ENCODE measurements around the gene CHN2.

The CHN2 gene

DNA sequence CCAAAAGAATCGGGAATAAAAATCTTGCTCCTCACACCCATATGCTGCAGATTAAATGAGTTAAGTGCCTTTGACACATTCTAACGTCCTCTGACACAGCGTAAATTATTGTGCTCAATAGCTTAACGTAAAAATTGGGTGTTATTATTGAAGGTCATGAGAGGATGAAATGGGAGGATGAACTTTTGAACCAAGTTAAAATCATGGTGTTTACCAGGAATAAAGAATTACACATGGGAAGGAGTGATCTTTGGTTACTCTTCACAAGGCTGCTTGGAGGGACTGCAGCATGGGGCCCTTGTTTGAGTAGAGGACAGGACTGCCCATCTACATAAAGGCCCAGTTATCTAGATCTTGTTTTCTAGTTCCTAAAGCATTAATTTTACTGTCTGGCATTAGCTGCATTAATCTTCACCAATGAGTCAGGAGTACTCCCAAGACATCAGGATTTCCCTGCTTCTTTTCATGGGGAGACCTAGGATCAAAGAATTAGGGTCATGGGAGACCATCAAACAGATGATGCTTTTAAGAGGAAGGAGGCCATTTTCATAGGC lies 284.2 kb downstream of the CHN2 start:
- TF ChIP-seq, protein P1, sequence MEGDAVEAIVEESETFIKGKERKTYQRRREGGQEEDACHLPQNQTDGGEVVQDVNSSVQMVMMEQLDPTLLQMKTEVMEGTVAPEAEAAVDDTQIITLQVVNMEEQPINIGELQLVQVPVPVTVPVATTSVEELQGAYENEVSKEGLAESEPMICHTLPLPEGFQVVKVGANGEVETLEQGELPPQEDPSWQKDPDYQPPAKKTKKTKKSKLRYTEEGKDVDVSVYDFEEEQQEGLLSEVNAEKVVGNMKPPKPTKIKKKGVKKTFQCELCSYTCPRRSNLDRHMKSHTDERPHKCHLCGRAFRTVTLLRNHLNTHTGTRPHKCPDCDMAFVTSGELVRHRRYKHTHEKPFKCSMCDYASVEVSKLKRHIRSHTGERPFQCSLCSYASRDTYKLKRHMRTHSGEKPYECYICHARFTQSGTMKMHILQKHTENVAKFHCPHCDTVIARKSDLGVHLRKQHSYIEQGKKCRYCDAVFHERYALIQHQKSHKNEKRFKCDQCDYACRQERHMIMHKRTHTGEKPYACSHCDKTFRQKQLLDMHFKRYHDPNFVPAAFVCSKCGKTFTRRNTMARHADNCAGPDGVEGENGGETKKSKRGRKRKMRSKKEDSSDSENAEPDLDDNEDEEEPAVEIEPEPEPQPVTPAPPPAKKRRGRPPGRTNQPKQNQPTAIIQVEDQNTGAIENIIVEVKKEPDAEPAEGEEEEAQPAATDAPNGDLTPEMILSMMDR (IDR thresholded peaks at IDR 0.05): no peak

DNA sequence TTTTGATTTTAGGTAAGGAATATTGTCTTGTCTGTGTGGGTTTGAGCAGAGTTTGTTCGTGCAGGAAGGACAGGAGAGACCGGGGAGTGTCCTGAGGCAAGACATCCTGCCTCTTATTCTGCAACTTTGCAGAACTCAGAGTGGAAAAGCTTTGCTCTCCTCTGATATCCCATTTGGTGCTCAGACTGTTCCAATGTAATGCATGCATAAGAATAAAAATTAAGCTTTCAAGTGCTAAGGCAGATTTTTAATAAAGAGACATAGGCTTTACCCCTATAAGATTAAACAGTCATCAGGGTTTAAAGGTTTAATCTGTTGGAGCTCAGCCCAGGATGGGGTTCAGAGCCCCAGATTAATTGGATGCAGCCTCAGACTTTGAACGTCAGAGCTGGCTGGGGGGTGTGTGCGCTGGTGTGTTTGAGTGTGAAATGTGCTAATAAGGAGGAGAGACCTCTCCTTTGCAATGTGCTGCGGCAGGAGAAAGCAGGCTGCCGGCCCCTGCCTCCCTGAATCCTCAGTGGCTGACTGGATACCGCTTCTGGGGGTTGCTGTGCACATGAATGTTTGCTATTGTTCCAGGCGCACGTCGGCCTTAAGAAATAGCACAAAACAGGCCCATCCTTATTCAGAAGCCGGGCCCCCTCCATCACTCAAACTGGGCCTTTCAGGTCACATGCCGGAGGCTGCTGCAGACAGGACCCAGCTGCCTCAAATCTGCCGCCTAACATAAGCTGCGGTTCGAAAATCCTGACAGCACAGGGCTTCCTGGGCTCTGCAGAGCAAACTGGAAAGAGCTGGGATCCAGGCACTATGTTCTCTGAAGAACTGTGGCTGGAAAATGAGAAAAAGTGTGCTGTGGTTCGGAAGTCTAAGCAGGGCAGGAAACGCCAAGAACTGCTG lies 285.0 kb downstream of the CHN2 start:
- TF ChIP-seq, protein P1 (IDR thresholded peaks at IDR 0.05): no peak

DNA sequence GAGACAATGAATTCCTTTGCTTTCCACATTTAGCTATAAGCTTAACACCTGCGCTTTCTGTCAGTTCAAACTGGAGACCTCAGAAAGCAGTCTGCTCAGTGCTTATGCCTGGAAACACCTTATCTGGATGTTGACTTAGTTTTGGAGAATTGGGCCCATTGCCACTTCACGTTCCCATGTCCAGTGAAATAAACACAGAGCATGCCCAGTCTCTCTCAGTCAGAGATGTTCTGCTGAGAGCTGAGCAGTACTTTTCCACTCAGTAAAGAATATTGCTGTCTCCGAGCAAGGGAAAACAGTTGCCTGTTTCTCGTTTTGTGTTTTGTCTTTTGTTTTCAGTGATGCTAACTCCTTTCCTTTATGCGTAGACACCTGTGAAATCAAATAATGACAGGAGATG lies 285.9 kb downstream of the CHN2 start:
- TF ChIP-seq, protein P1 (IDR thresholded peaks at IDR 0.05): no peak

DNA sequence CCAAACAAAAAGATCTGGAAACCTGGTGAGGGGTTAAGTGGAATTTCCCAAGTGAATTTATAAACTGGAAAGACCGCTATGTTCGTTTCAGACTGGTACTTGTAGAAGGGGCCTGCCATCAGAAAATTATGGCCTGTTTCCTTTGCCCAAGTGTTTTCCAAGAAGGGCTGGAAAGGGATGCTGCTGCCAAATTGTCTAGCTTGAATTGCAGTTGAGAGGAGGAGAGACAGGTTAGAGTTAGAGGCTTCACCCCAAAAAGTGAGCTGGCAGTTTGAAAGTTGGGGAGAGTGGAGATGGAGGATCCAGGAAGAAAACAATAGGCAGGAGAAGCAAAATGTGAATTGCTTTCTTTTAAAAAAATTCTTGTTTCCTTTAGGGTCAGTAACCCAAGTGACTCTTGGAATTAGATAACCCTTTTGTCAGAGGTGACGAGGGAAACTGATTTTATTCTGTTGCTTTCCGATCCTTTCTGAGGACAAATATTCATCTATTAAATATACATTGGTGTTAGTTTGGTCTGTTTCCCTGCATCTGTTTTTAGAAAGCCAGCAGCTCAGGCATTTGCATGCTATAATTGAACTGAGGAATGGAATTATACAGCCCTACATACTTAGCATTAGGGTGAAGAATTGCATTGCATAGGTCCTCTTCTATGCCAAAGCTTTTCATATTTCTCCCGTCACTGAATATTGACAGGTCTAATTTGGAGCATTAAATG lies 286.5 kb downstream of the CHN2 start:
- TF ChIP-seq, protein P1 (IDR thresholded peaks at IDR 0.05): no peak

DNA sequence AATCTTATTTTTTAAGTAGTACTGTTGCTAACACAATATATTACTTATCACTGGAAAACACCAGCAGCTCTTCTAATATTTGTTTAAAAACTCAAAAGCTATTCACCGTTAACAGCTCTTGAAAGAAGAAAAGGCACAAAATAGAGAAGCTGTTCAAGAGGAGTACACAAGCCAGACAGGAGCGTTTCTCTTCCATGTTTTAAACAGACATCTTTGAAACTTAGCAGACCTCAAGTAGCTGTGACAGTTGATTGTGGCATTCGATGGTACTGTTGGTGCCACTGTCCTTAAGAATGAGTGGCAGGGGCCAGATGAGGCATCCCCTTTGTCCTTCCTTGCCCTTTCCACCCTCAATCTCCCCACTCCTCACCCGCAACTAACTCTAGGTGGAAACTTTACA lies 287.5 kb downstream of the CHN2 start:
- TF ChIP-seq, protein P1 (IDR thresholded peaks at IDR 0.05): no peak

DNA sequence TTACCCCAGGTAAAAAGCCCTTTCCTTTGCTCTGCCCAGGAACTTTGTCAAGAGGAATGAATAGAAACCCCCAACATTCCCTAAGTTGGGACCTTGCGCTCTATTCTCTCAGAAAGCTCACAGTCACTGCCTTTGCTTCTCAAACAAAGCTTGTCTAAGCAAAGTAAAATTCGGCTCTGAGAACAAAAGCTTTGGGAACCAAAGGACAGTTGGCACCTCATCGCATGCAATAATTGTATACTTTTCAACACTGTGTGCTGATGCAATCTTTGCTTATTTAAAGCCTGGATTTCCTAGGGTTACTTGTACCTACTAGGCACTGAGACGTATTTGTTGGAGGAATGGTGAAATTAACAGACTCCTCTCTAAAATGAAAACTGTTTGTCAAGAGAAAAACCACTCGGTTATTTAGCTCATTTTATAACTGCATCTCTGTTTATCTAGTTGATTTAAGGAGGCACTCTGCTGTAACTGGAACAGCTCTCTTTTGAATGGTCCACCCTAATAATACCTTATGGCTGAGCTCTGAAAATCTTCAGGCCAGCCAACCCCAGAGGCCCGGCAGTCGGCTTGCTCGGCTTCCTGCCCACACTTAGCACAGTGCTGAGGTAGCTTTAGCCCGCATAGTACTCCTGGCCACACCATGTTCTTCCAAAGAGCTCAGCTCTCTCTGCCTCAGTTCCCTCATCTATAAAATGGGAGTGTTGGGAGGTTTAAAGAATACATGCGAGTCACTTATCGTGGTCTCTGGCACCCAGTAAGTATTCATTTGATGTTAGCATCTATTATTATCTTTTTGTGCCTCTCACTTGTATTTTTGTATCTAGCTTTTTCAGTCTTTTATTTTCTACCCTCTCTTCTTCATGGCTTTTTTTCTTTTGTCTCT lies 288.9 kb downstream of the CHN2 start:
- TF ChIP-seq, protein P1 (IDR thresholded peaks at IDR 0.05): no peak

DNA sequence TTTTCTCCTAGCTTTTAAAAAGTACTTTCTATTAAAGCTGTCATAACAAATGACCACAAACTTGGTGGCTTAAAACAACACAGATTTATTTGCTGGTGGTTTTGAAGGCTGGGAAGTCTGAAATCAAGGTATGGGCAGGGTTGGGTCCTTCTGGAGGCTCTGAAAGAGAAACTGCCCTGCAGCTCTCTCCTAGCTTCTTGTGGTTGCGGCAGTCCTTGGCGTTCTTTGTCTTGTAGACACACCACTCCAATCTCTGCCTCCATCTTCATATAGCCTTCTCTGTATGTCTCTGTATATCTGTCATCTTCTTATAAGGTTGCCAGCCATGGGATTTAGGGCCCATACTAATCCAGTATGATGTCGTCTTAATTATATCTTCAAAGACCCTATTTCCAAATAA lies 289.7 kb downstream of the CHN2 start:
- TF ChIP-seq, protein P1 (IDR thresholded peaks at IDR 0.05): no peak
